Liver (tissue), 9 donors: ENCODE results near the gene ILK. TPM values are rescaled to one million over a fixed set of nuclear protein-coding genes. Genes with fewer than 3 reads are reported as not detected.

ENCODE experiments used
- DNase-seq: peaks from one replicate; pipeline ENCODE4 v3.0.0-alpha.2; 2017; ENCODE audit warnings: low spot score
- H3K27ac ChIP-seq, 2 donors: one replicate each; pipeline ENCODE4 v1.7.0; 2013; ENCODE audit warnings: inconsistent platforms in 2 of 2, low read length in 2 of 2, control low read depth in 1 of 2, low read depth in 1 of 2, mild to moderate bottlenecking in 1 of 2
- H3K27me3 ChIP-seq, 4 donors: one replicate each; pipeline versions ENCODE4 v1.6.1 to v1.7.0; 2013; ENCODE audit warnings: low read length in 3 of 4, inconsistent platforms in 1 of 4, mild to moderate bottlenecking in 1 of 4, moderate library complexity in 1 of 4; ENCODE audit not compliant: control insufficient read depth in 4 of 4, insufficient read depth in 4 of 4
- H3K36me3 ChIP-seq, 4 donors: one replicate each; pipeline versions ENCODE4 v1.6.1 to v1.7.0; 2013; ENCODE audit warnings: low read length in 3 of 4, mild to moderate bottlenecking in 3 of 4, low read depth in 1 of 4, moderate library complexity in 1 of 4; ENCODE audit not compliant: control insufficient read depth in 4 of 4, insufficient read depth in 3 of 4
- H3K4me1 ChIP-seq, 4 donors: one replicate each; pipeline versions ENCODE4 v1.6.1 to v1.7.0; 2013; ENCODE audit warnings: low read length in 3 of 4, mild to moderate bottlenecking in 3 of 4, moderate library complexity in 1 of 4; ENCODE audit not compliant: control insufficient read depth in 4 of 4, insufficient read depth in 4 of 4
- H3K4me3 ChIP-seq, 3 donors: one replicate each; pipeline versions ENCODE4 v1.6.1 to v1.7.0; 2013; ENCODE audit warnings: low read length in 3 of 3, control low read depth in 1 of 3, low read depth in 1 of 3, mild to moderate bottlenecking in 1 of 3
- H3K9ac ChIP-seq, 2 donors: one replicate each; pipeline ENCODE4 v1.7.0; 2013; ENCODE audit warnings: low read length in 2 of 2, mild to moderate bottlenecking in 2 of 2, moderate library complexity in 2 of 2, control low read depth in 1 of 2, low read depth in 1 of 2
- H3K9me3 ChIP-seq, 4 donors: one replicate each; pipeline versions ENCODE4 v1.6.1 to v1.7.0; 2013; ENCODE audit warnings: low read length in 3 of 4; ENCODE audit not compliant: control insufficient read depth in 4 of 4
- ATF3 ChIP-seq: IDR thresholded peaks from 2 replicates; pipeline ENCODE4 v1.6.1; 2016; ENCODE audit warnings: antibody characterized with exemption
- CTCF ChIP-seq: fragments of 150-350 bp; IDR thresholded peaks from 2 replicates; pipeline ENCODE4 v1.5.1; 2017; ENCODE audit warnings: improper control_type of control experiment, low read depth, low read length; ENCODE audit not compliant: missing input control
- EGR1 ChIP-seq, 2 donors: IDR thresholded peaks; 2 replicates each; pipeline ENCODE4 v1.6.1; 2016 to 2018; ENCODE audit warnings: antibody characterized with exemption in 2 of 2, low read depth in 2 of 2
- FOXA1 ChIP-seq: IDR thresholded peaks from 2 replicates; pipeline ENCODE4 v1.6.1; 2016; ENCODE audit warnings: antibody characterized with exemption
- FOXA2 ChIP-seq: IDR thresholded peaks from 2 replicates; pipeline ENCODE4 v1.6.1; 2016; ENCODE audit warnings: antibody characterized with exemption
- GABPA ChIP-seq, 2 donors: IDR thresholded peaks in 1 of 2; conservative IDR thresholded peaks in 1 of 2; 2 replicates each; pipeline ENCODE4 v1.6.1; 2016; ENCODE audit warnings: antibody characterized with exemption in 2 of 2, mild to moderate bottlenecking in 1 of 2, moderate library complexity in 1 of 2
- HNF4A ChIP-seq, 2 donors: conservative IDR thresholded peaks; 2 replicates each; pipeline ENCODE4 v1.6.1; 2016; ENCODE audit warnings: antibody characterized with exemption in 2 of 2, mild to moderate bottlenecking in 2 of 2
- HNF4G ChIP-seq: IDR thresholded peaks from 2 replicates; pipeline ENCODE4 v1.6.1; 2016; ENCODE audit warnings: antibody characterized with exemption
- JUND ChIP-seq, 2 donors: IDR thresholded peaks; 2 replicates each; pipeline ENCODE4 v1.6.1; 2016; ENCODE audit warnings: antibody characterized with exemption in 2 of 2
- MAX ChIP-seq: IDR thresholded peaks from 2 replicates; pipeline ENCODE4 v1.6.1; 2016; ENCODE audit warnings: antibody characterized with exemption
- NR2F2 ChIP-seq: IDR thresholded peaks from 2 replicates; pipeline ENCODE4 v1.6.1; 2016; ENCODE audit warnings: antibody characterized with exemption
- RAD21 ChIP-seq, 2 donors: IDR thresholded peaks; 2 replicates each; pipeline ENCODE4 v1.6.1; 2016; ENCODE audit warnings: antibody characterized with exemption in 2 of 2, mild to moderate bottlenecking in 2 of 2
- REST ChIP-seq: IDR thresholded peaks from 2 replicates; pipeline ENCODE4 v1.6.1; 2016; ENCODE audit warnings: antibody characterized with exemption, mild to moderate bottlenecking
- RXRA ChIP-seq, 2 donors: IDR thresholded peaks; 2 replicates each; pipeline ENCODE4 v1.6.1; 2017 to 2018; ENCODE audit warnings: antibody characterized with exemption in 2 of 2, mild to moderate bottlenecking in 1 of 2
- SP1 ChIP-seq: IDR thresholded peaks from 2 replicates; pipeline ENCODE4 v1.6.1; 2018; ENCODE audit warnings: antibody characterized with exemption, mild to moderate bottlenecking
- TAF1 ChIP-seq: conservative IDR thresholded peaks from 2 replicates; pipeline ENCODE4 v1.6.1; 2016; ENCODE audit warnings: antibody characterized with exemption, mild to moderate bottlenecking
- YY1 ChIP-seq: IDR thresholded peaks from 2 replicates; pipeline ENCODE4 v1.6.1; 2016; ENCODE audit warnings: antibody characterized with exemption, mild to moderate bottlenecking
- ZBTB33 ChIP-seq: IDR thresholded peaks from 2 replicates; pipeline ENCODE4 v1.6.1; 2016; ENCODE audit warnings: antibody characterized with exemption
- WGBS: extraction: QIAGEN DNeasy Blood & Tissue Kit; methylation state at CpG from one replicate; pipeline ENCODE4 v1.1.7; 2013; 5-methylcytosine and 5-hydroxymethylcytosine counted together
- polyA plus RNA-seq, 2 donors: library from polyadenylated mRNA; stranded (reverse) in 1 of 2; unstranded in 1 of 2; fragments of 200-250 nt in 1 of 2; fragments of >200 nt in 1 of 2; fragmentation: Nextera tagmentation in 1 of 2; extraction: Ambion mirVana in 1 of 2; gene quantifications; one replicate each; pipeline versions ENCODE4 v1.2.1 to v1.2.3, GENCODE V29; 2013 to 2015
- total RNA-seq, 2 donors: library from RNA; depleted of rRNA; stranded (reverse); fragments of >200 nt; gene quantifications; one replicate each; pipeline ENCODE4 v1.2.3, GENCODE V29; 2014
- donor health status: healthy.
- donor health status: healthy.
- donor health status: healthy.
- donor health status: healthy.
- donor health status: healthy.

Gene ILK
- total and polyA plus RNA-seq, 4 donors: 29.6 to 69.1 (median 48.2) TPM

- Histone ChIP-seq H3K27me3 (no peaks in the 10 kb centered on the region), H3K9me3 (no peaks in the 10 kb centered on the region), H3K4me1 (peaks cover 0 to 10% (median 3%) of the 10 kb centered on the region in 4 donors), H3K27ac (no peak overlapping the region), H3K9ac (no peak overlapping the region), H3K36me3 (no peaks in the 10 kb centered on the region), H3K4me3 (no peak overlapping the region)
- DNase-seq: no peak
- 60% methylated on average over 1 of the region's 1 CpG for WGBS
- TF ChIP-seq ATF3 (no peak), JUND (IDR thresholded peaks at IDR 0.05) (no peak), REST (no peak), GABPA (IDR thresholded peaks at IDR 0.05 in 1 of 2, conservative IDR thresholded peaks at IDR 0.05 in 1 of 2) (no peak)
Measured at GRCh38 chr11:6657346-6657745, 53.8 kb downstream of the ILK start.

- no peaks in the 10 kb centered on the region for H3K9me3 ChIP-seq
- no peak overlapping the region for H3K9ac ChIP-seq
- peaks cover 0 to 10% (median 3%) of the 10 kb centered on the region in 4 donors for H3K4me1 ChIP-seq
- no peaks in the 10 kb centered on the region for H3K36me3 ChIP-seq
- no peak for DNase-seq
- H3K27ac ChIP-seq: no peak overlapping the region
- TF ChIP-seq TAF1: no peak
- TF ChIP-seq HNF4G: no peak
- no peak for TF ChIP-seq ATF3
- TF ChIP-seq EGR1 (IDR thresholded peaks at IDR 0.05; ENCODE audit: low read depth in 2 of 2): no peak
- TF ChIP-seq FOXA2: no peak
- TF ChIP-seq HNF4A (conservative IDR thresholded peaks at IDR 0.05): no peak
- no peak for TF ChIP-seq JUND (IDR thresholded peaks at IDR 0.05)
- no peak for TF ChIP-seq FOXA1
- no peak for TF ChIP-seq RXRA (IDR thresholded peaks at IDR 0.05)
- no peak for TF ChIP-seq CTCF
- TF ChIP-seq GABPA (IDR thresholded peaks at IDR 0.05 in 1 of 2, conservative IDR thresholded peaks at IDR 0.05 in 1 of 2): no peak
- TF ChIP-seq NR2F2: no peak
- TF ChIP-seq RAD21 (IDR thresholded peaks at IDR 0.05): no peak
- TF ChIP-seq ZBTB33: no peak
- no peak for TF ChIP-seq SP1
- TF ChIP-seq MAX: no peak
- TF ChIP-seq YY1: no peak
- no peak for TF ChIP-seq REST
- no peak overlapping the region for H3K4me3 ChIP-seq
- no peaks in the 10 kb centered on the region for H3K27me3 ChIP-seq
Measured at GRCh38 chr11:6658647-6659046, 55.1 kb downstream of the ILK start.
